ENCODE measurements around the gene DHX16.

The DHX16 gene

DNA sequence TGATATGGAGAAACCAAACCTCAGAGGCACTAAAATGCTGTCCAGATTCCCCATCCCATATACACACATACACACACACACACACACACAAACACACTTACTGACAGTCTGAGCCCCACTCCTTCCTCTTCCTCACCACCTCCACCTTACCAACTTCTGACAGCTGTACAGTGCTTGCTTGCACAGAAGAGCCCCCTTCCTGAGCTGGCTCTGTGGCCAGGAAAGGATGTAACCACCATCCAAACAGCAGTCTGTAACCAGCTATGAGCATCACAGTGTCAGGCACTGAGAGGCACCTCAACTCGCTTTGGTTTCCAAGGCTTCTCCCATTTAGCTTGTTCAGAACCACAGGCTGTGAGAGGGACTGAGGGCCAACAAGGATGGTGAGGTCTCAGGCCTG, 31.8 kb downstream of the DHX16 start:
- DNase-seq (ENCODE audit: low read depth in 2 of 3, low spot score in 1 of 3) = no peak

DNA sequence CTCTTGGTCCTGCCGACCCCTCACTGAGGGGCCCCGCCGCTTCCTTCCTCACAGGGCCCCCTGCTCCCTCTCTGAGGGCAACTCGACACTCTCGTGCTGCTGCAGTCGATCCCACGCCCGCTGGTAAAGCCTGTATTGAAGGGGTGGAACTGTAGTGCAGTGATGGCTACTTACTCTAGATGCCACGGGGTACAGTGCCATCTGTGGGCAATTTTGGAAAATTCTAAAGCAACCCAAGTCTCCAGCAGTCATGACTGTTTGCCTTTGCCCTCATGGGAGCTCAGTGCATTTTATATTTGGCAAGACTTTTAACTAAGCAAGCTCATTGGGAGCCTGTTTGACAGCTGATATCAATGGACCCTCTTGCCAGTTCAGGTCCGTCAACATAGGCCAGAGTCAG, 32.3 kb downstream of the DHX16 start:
- no peak for DNase-seq (ENCODE audit: low read depth in 2 of 3, low spot score in 1 of 3)

DNA sequence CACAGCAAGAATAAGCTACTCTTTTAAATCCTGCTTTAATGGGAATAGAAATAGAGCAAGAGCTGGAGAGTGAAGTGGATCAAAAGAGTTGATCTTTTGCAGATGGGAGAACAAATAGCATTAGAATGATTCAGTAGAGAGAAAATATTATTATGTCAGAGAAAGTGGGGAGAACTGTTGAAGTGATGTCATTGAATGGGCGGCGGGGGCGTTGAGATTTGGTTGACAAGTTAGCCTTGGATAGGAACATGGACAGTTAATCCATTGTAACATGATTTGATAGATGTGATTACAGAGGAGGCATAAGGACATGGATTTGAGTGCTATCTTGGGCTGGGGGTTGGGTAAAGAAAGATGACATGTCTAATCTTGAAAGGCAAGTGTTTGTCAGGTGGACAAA, 37.0 kb downstream of the DHX16 start:
- no peak for DNase-seq (ENCODE audit: low read depth in 2 of 3, low spot score in 1 of 3)

DNA sequence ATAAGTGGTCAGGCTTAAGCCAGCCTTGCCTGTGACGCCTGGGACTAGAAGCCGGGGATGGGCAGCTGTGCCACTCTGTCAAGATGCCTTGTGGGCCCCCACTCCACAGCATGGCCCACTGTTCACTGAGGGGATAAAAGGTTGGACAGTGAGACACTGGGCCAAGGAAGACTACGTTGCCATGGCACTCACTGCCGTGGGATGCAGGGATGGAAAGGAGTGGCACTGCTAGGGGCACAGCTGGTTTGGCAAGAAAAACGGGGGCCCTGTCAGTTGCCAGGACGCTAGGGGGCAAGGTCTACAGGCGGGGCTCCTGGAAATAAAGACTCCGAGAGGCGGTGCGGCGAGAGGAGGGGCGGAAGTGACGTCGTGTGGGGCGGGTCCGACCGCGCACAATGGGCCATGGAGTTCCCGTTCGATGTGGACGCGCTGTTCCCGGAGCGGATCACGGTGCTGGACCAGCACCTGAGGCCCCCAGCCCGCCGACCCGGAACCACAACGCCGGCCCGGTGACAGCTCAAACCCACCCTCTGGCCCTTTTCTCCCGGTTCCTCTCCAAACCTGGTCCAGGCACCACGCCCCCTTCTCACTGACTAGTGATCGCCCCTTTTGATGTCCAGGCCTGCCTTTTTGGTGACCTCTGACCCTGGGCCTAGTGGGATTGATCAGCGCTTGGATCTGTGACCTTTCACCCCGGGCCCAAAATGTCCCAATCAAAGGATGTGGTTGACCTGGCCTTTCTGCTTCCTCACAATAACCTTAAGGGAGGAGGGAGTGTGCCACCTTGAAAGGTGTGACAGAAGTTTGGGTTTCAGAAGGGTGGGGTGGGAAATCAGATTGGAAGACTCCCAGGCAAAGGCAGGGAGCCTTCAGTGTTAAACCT, 46.1 kb downstream of the DHX16 start, which contains the start of gene ATAT1:
TSS of gene ATAT1 (plus strand) at position 391 of the 883 bp plus-strand sequence.
- peak; percentile 66 to 78 (median 77) for DNase-seq (ENCODE audit: low read depth in 2 of 3, low spot score in 1 of 3)

- DNase-seq (ENCODE audit: low read depth in 2 of 3, low spot score in 1 of 3) = no peak
Measured at GRCh38 chr6:30625511-30625910, 47.3 kb downstream of the DHX16 start.

DNA sequence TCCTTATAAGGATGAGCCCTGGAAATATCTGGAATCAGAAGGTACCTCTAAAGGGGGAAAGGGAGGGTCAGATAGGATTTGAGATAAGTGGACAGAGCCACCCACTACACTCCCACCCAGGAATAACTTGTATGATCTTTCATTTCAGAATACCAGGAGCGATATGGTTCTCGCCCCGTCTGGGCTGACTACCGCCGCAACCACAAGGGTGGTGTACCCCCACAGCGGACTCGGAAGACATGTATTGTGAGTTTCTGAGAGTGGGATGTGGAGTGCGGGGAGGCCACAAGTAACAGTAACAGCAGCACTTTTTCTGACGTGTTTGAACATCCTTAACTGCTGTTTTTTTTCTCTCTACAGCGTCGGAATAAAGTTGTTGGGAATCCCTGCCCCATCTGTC, 53.2 kb downstream of the DHX16 start:
- no peak for DNase-seq (ENCODE audit: low read depth in 2 of 3, low spot score in 1 of 3)

- DNase-seq (ENCODE audit: low read depth in 2 of 3, low spot score in 1 of 3) = no peak
Measured at GRCh38 chr6:30618270-30618797, 54.5 kb downstream of the DHX16 start.

- DNase-seq (ENCODE audit: low read depth in 2 of 3, low spot score in 1 of 3) = peak; percentile 93 to 95 (median 94)
Measured at GRCh38 chr6:30617565-30618269, 55.1 kb downstream of the DHX16 start, which contains the start of gene MRPS18B. MRPS18B (plus strand) TSS chr6:30617840; CDS start chr6:30617866, 26 bp downstream.

DNA sequence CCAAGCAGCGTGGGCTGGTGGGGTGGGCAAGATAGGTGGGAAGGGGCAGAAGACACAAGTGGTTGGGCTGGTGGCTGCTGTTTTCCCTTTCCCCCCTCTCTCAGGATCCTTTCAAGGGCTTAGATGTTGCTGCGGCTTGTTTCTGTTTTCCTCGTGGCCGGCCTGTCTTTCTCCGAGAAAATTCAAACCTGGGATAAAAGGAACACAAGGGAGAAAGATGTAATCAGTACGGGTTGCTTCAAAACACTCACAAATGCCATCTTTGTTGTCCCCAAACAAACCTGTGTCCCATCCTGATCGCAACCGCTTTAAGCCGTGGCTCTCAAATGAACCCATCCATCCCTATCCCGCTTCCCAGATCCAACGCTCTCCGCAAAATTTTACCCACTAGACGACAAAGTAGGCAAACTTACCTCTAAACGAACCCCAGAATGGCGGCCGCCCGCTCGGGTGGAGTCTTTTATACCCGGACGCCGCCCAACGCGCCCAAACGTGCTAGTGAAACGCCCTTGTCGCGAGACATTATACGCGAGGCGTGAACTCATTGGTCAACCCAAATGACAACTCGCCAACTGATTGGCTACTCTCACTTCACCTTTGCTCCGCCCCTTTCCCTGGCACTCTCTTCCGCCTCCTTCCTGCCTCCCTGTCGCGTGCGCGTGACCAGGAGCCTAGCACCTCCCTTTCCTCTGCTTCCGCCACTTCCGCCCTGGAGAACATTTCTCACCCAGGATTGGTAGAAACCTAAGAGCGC, 55.8 kb downstream of the DHX16 start, which contains the start of gene PPP1R10:
TSS of gene PPP1R10 (minus strand) at position 433 of the 754 bp plus-strand sequence. CDS start 7,299 bp downstream, outside the sequence.
- DNase-seq (ENCODE audit: low read depth in 2 of 3, low spot score in 1 of 3) = peak; percentile 94 to 99 (median 97)

DNA sequence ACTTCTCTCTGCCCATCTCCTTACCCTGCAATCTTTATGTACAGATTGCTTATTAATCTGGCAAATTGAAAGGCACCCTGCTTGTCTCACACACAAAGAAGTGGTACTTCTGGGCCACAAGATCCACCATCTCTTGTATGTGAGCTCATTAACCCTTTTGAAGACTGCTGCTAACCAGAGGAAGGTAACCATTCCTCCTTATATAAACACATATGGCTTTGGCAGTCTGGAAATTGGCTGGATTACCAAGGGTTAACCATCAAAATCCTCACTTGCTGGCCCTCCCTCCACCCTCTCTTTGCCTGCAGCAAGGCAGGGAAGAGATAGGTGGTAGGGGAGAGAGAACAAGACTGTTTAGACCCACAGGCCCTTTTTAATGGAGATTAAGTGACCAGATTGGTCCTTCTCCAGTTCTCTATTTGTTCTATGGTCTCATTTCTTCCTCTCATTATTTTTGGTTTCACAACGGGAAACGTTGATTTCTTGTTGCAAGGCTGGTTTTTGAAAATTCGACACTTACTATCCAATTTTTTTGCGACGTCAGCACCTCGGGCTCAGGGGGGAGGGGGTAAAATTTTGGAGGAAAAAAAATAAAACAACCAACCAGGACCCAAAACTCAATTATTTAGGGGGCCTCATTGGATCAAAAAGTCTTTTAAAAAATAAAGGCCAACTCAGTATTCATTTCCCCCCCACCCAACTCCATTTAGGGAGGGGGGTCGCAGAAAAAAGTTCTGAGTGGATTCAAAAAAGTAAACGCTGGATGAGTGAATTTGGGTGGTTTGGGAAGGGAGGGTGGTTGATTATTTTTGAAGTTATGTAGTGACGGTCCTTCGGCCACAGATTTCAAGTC, 56.6 kb downstream of the DHX16 start:
- DNase-seq (ENCODE audit: low read depth in 2 of 3, low spot score in 1 of 3) = peak in 1 of 3 donors; percentile 32

DNA sequence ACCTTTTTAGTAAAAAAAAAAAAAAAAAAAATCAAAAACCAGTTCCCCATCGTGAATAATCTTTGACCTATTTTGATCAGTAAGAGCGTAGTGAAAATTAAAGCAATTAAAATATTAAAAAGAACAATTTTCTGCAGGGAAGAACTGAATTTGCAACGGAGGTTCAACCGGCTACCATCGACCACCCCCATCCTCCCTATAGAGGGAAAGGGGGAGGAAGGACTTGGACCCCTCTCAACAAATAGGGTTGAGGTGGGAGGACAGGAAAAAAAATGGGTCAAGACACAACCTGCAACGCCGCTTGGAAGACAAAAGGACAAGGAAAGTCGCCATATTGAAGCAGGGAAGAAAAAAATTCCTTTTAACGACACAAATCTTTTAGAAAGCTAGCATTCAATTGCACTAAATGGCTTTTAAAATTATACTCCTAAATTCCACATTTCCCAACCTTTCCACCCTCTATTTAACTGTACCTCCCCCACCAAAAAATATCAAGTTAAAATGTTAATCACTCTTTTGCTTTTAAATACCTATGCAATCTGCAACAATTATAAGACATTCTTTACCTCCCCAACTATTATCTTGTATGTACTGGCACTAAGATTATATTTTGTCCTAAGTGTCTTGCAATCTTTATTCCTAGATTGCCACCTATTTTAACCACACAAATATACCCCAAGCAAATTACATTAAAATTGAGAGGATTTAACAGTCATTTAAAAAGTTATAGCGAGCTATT, 57.4 kb downstream of the DHX16 start:
- DNase-seq (ENCODE audit: low read depth in 2 of 3, low spot score in 1 of 3) = peak in 1 of 3 donors; percentile 35

DNA sequence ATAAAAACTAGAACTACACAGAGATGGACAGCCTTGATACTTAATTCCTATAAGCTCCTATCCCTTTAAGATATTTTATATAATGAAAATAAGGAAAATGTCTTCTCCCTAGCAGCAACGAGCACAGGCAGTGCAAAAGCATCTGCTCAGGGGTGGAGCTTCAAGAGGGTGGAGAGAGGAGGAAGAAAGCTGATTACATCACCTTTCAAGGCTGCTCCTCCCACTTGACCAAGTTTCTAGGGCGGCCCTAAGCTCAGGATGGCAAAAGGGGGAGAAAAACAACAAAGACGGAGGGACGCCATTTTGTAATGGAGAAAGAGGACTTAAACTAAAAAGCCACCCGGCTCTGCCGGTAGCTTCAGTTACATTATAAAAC, 58.0 kb downstream of the DHX16 start:
- DNase-seq (ENCODE audit: low read depth in 2 of 3, low spot score in 1 of 3) = peak; percentile 71 to 79 (median 74)

- no peak for DNase-seq (ENCODE audit: low read depth in 2 of 3, low spot score in 1 of 3)
Measured at GRCh38 chr6:30614044-30614842, 58.6 kb downstream of the DHX16 start.

GRCh38 chr6:30613251-30614043, 59.4 kb downstream of the DHX16 start:
- no peak for DNase-seq (ENCODE audit: low read depth in 2 of 3, low spot score in 1 of 3)

DNA sequence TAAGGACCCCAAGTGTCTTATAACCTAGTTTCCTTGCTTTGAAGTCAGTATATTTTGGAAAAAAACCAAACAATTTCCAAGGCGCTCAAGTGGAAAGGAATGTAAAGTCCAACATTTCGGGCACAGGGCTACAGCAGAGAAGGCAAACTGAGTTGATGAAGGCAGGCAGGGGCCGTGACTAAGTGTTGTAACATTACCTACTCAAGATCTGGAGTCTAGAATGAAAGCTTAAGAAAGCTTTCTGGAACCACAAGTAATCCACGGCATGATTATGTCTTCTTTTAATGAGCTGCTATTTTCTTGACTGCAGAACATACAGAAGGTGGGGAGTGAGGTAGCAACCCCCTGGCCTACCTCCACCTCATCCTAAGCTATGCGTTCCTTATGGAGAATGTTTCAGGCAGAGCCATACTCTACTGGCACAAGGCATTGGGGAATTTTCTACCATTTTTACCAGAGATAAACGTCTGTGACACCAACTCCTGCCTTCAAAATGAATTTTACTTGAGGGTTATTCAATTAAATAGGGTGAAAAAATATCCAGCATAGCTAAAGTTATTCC, 60.0 kb downstream of the DHX16 start:
- no peak for DNase-seq (ENCODE audit: low read depth in 2 of 3, low spot score in 1 of 3)

DNA sequence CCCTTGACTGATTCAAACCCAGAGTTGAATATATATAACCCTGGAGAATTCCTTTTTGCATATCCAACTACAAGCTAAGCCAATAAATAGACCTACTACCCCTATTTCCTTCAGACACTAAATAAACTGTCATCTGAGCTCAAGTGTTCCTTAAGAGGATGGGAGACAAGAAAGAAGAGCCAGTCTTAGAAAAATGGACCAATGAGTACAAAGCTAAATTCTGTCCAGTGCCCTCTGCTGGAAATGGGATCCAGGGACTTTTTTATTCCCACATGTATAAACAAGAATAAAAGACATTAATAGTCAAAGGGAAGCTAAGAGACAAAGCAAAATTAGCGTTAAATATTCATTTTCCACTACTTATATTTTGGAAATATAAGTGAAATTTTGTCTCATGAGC, 60.6 kb downstream of the DHX16 start:
- DNase-seq (ENCODE audit: low read depth in 2 of 3, low spot score in 1 of 3) = no peak

DNA sequence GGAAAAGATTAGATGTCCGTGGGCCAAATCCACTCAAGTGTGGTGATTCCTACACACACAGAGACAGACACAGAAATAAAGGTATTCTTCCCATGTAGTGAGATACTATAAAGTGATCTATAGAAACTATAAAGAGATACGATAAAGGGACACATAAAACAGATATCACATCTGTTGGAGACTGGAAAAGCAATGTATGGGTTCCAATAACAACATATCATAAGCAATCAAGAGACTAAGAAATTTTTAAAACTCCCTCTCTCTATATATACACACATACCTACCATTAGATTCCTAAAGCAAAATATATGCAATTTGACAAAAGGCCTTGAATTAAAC, 61.0 kb downstream of the DHX16 start:
- DNase-seq (ENCODE audit: low read depth in 2 of 3, low spot score in 1 of 3) = no peak

All from stimulated activated CD4-positive, alpha-beta T cell treated with anti-CD3 and anti-CD28 coated beads, Interleukin-12 subunit alpha, Interleukin-12 subunit beta, amount 100 ng/mL, for 48 hours (primary cell).